ENCODE data around the gene MANEAL.

The MANEAL gene

DNA sequence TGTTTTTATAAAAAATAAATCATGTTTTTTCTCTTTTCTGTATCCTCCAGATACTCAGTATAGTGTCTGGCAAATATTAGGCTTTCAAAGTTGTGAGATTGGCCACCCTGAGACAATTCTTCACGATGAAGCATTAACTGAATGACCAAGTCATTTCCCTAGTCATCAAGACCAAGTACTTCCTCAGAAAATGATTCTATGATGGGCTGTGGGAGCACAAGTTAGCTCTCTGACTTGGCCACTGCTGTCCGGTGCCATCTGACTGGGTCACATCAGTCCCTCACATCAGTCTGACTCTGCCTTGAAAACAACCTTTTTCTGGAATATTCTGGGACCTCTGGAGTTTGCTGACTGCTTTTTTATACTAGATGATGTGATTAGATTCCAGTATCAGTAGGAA is 27.8 kb downstream of the MANEAL start:
- ATAC-seq = no peak
- no peak for TF ChIP-seq ZC3H10 (CRISPR knock-in tag; IDR thresholded peaks at IDR 0.05)

DNA sequence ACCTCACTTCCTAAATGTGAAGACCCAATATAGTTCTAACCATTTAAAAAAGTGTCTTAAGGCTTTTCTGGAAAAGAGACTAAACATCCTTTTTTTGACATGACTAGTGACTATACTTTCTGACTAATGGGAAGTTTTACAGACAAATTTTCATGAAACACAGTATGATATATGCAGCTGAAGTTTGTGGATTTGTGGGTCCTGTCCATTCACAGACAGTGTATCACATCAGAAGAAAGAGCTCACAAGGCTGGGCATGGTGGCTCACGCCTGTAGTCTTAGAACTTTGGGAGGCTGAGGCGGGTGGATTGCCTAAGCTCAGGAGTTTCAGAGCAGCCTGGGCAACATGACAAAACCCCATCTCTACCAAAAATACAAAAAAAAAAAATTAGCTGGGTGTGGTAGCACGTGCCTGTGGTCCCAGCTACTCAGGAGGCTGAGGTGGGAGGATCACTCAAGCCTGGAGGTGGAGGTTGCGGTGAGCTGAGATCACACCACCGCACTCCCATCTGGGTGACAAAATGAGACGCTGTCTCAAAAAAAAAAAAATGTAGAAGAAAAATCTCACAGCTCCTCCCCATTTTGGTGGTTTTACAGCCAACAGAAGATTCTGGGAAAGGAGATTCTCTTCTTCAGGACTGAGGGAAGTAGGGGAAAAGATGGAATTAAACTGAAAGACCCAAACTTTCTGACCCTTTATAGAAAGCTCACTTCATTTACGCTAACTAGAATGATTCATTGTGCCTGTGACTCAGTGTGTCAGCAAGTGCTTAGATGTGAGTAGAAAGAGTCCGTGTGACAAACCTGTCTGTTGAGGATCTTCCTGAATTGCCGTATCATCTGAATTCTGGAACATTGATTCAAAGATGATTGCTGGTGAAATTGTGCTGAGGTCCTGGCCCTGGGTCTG is 29.5 kb downstream of the MANEAL start:
- no peak for TF ChIP-seq ESRRG (CRISPR knock-in tag; IDR thresholded peaks at IDR 0.05)
- no peak for TF ChIP-seq ARNTL (CRISPR knock-in tag; IDR thresholded peaks at IDR 0.05; ENCODE audit: borderline replicate concordance, low read depth)
- no peak for TF ChIP-seq ZNF8 (CRISPR knock-in tag; IDR thresholded peaks at IDR 0.05)
- TF ChIP-seq TCF4 (CRISPR knock-in tag; IDR thresholded peaks at IDR 0.05; ENCODE audit: borderline replicate concordance) = no peak
- TF ChIP-seq, protein P1, sequence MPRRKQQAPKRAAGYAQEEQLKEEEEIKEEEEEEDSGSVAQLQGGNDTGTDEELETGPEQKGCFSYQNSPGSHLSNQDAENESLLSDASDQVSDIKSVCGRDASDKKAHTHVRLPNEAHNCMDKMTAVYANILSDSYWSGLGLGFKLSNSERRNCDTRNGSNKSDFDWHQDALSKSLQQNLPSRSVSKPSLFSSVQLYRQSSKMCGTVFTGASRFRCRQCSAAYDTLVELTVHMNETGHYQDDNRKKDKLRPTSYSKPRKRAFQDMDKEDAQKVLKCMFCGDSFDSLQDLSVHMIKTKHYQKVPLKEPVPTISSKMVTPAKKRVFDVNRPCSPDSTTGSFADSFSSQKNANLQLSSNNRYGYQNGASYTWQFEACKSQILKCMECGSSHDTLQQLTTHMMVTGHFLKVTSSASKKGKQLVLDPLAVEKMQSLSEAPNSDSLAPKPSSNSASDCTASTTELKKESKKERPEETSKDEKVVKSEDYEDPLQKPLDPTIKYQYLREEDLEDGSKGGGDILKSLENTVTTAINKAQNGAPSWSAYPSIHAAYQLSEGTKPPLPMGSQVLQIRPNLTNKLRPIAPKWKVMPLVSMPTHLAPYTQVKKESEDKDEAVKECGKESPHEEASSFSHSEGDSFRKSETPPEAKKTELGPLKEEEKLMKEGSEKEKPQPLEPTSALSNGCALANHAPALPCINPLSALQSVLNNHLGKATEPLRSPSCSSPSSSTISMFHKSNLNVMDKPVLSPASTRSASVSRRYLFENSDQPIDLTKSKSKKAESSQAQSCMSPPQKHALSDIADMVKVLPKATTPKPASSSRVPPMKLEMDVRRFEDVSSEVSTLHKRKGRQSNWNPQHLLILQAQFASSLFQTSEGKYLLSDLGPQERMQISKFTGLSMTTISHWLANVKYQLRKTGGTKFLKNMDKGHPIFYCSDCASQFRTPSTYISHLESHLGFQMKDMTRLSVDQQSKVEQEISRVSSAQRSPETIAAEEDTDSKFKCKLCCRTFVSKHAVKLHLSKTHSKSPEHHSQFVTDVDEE (CRISPR knock-in tag; IDR thresholded peaks at IDR 0.05) = no peak
- no peak for TF ChIP-seq TOX (CRISPR knock-in tag; IDR thresholded peaks at IDR 0.05; ENCODE audit: borderline replicate concordance)
- TF ChIP-seq, protein P2, sequence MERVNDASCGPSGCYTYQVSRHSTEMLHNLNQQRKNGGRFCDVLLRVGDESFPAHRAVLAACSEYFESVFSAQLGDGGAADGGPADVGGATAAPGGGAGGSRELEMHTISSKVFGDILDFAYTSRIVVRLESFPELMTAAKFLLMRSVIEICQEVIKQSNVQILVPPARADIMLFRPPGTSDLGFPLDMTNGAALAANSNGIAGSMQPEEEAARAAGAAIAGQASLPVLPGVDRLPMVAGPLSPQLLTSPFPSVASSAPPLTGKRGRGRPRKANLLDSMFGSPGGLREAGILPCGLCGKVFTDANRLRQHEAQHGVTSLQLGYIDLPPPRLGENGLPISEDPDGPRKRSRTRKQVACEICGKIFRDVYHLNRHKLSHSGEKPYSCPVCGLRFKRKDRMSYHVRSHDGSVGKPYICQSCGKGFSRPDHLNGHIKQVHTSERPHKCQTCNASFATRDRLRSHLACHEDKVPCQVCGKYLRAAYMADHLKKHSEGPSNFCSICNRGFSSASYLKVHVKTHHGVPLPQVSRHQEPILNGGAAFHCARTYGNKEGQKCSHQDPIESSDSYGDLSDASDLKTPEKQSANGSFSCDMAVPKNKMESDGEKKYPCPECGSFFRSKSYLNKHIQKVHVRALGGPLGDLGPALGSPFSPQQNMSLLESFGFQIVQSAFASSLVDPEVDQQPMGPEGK (CRISPR knock-in tag; IDR thresholded peaks at IDR 0.05; ENCODE audit: borderline replicate concordance) = no peak
- no peak for TF ChIP-seq BACH2 (CRISPR knock-in tag; IDR thresholded peaks at IDR 0.05; ENCODE audit: borderline replicate concordance)
- no peak for TF ChIP-seq ZFP3 (CRISPR knock-in tag; IDR thresholded peaks at IDR 0.05)
- TF ChIP-seq RARB (CRISPR knock-in tag; IDR thresholded peaks at IDR 0.05) = no peak
- no peak for TF ChIP-seq ISL1 (CRISPR knock-in tag; IDR thresholded peaks at IDR 0.05)
- TF ChIP-seq, protein P3, sequence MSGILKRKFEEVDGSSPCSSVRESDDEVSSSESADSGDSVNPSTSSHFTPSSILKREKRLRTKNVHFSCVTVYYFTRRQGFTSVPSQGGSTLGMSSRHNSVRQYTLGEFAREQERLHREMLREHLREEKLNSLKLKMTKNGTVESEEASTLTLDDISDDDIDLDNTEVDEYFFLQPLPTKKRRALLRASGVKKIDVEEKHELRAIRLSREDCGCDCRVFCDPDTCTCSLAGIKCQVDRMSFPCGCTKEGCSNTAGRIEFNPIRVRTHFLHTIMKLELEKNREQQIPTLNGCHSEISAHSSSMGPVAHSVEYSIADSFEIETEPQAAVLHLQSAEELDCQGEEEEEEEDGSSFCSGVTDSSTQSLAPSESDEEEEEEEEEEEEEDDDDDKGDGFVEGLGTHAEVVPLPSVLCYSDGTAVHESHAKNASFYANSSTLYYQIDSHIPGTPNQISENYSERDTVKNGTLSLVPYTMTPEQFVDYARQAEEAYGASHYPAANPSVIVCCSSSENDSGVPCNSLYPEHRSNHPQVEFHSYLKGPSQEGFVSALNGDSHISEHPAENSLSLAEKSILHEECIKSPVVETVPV (CRISPR knock-in tag; IDR thresholded peaks at IDR 0.05) = no peak
- no peak for TF ChIP-seq SNAI2 (CRISPR knock-in tag; IDR thresholded peaks at IDR 0.05)
- TF ChIP-seq ZC3H10 (CRISPR knock-in tag; IDR thresholded peaks at IDR 0.05) = no peak
- no peak for ATAC-seq

DNA sequence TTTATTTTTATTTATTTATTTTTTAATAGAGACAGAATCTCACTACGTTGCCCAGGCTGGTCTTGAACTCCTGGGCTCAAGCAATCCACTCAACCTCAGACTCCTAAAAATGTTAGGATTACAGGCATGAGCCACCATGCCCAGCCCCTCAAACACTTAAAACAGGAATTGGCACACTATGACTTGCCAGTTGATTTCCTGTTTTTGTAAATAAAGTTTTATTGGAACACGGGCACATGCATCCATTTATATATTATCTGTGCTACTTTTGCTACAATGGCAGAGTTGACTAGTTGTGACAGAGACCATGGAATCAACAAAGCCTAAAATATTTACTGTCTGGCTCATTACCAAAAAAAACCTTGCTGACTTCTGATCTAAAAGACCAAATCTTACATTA is 30.4 kb downstream of the MANEAL start:
- TF ChIP-seq ZFP3 (CRISPR knock-in tag; IDR thresholded peaks at IDR 0.05) (no peak), PPARA (CRISPR knock-in tag; IDR thresholded peaks at IDR 0.05; ENCODE audit: borderline replicate concordance) (no peak), TCF4 (CRISPR knock-in tag; IDR thresholded peaks at IDR 0.05; ENCODE audit: borderline replicate concordance) (no peak), BACH2 (CRISPR knock-in tag; IDR thresholded peaks at IDR 0.05; ENCODE audit: borderline replicate concordance) (no peak), ZFP30 (CRISPR knock-in tag; IDR thresholded peaks at IDR 0.05) (no peak), TOX (CRISPR knock-in tag; IDR thresholded peaks at IDR 0.05; ENCODE audit: borderline replicate concordance) (no peak), RARB (CRISPR knock-in tag; IDR thresholded peaks at IDR 0.05) (no peak), ARNTL (CRISPR knock-in tag; IDR thresholded peaks at IDR 0.05; ENCODE audit: borderline replicate concordance, low read depth) (no peak), ZNF8 (CRISPR knock-in tag; IDR thresholded peaks at IDR 0.05) (no peak), OSR1 (CRISPR knock-in tag; IDR thresholded peaks at IDR 0.05) (no peak), GLIS3 (CRISPR knock-in tag; IDR thresholded peaks at IDR 0.05) (no peak), CSDC2 (CRISPR knock-in tag; IDR thresholded peaks at IDR 0.05) (no peak), ZNF70 (CRISPR knock-in tag; IDR thresholded peaks at IDR 0.05) (no peak), ZNF565 (CRISPR knock-in tag; conservative IDR thresholded peaks at IDR 0.05; ENCODE audit: low read depth) (no peak)
- TF ChIP-seq, protein P2 (CRISPR knock-in tag; IDR thresholded peaks at IDR 0.05; ENCODE audit: borderline replicate concordance) = no peak
- TF ChIP-seq, protein P4, sequence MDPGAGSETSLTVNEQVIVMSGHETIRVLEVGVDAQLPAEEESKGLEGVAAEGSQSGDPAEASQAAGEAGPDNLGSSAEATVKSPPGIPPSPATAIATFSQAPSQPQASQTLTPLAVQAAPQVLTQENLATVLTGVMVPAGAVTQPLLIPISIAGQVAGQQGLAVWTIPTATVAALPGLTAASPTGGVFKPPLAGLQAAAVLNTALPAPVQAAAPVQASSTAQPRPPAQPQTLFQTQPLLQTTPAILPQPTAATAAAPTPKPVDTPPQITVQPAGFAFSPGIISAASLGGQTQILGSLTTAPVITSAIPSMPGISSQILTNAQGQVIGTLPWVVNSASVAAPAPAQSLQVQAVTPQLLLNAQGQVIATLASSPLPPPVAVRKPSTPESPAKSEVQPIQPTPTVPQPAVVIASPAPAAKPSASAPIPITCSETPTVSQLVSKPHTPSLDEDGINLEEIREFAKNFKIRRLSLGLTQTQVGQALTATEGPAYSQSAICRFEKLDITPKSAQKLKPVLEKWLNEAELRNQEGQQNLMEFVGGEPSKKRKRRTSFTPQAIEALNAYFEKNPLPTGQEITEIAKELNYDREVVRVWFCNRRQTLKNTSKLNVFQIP (CRISPR knock-in tag; IDR thresholded peaks at IDR 0.05; ENCODE audit: borderline replicate concordance, low read depth) = no peak
- TF ChIP-seq, protein P3 (CRISPR knock-in tag; IDR thresholded peaks at IDR 0.05) = no peak
- ATAC-seq = no peak

Measured in SK-N-SH treated with all-trans-retinoic acid at 6 μM for 48 hours (cell line).